GM21367 (cell line): ENCODE results near the gene PLEKHA1.
A peak's percentile ranks its signal among the peaks of the same experiment; 100 is the strongest.

Experiments used
- ATAC-seq: cut with Tn5 transposase; IDR thresholded peaks from one replicate; pipeline ENCODE4 v1.9.1; 2021; ENCODE audit not compliant: unreplicated experiment

The PLEKHA1 gene

DNA sequence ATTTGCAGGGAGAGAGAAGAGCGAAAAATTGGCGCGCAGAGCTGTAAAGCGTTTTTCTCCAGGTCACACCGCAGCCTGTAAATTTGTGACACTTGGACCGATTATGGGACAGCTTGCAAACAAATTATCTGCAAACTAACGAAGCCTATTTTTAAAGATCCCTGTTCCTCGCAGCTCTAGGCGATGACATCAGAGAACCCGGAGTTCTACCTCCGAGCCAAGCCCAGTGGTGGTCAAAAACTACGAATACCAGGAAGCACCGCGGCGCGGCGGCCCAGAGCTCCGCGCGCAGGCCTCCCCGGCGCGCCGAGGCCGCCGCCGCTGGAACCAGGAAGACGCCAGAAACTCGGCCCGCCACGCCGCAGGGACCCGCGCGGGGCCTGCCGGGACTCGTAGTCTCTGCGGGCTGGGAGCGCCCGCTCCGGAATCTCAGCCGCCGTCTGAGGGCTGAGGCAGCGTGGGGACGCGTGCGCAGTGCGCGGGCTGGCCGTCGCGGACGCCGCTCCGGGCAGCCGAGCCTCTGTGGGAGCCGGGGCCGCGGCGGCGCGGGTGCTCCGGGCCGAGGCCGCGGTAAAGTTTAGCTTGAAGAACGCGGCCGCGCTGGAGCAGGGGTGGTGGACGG is at the start of gene PLEKHA1:
Gene PLEKHA1, plus strand, starts transcription at position 472 of the 622 bp plus-strand sequence. CDS start 18,493 bp downstream, outside the sequence.
- peak; percentile 92 for ATAC-seq

DNA sequence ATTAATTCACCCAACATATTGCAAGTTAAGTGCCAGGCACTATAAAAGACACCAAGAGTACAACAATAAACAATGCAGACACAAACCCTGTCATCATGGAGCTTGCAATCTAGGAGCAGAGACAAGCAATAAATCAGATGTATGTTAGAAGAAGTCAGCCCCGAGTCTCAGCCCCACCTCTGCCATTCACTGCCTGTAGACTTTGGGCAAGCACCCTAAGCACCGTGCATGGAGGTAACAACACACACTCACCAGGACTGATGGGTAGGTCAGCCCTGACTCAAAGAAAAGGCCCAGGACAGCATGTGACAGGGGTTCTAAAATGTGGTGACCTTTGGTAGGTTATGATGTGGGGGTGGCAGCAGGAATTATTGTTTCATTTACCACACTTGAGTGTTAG is 49.3 kb upstream of the PLEKHA1 start:
- ATAC-seq = no peak

DNA sequence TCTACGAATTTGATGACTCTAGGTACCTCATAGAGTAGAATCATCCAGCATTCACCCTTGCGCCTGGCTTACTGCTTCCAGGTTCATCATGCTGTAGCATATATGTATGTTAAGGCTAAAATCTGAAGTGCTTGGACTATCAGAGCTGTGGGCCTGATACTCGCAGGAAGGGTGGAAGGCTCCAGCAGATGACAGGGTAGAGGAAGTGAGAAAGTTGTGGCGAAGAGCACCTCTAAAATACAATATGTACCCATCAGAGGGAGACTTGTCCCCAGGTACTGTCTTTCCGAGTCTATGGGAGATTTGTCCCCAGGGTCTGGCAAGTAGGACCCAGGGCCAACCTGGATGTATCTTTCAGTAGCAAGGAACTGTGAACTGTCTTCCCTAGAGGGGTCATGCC is 48.1 kb upstream of the PLEKHA1 start:
- ATAC-seq = no peak

DNA sequence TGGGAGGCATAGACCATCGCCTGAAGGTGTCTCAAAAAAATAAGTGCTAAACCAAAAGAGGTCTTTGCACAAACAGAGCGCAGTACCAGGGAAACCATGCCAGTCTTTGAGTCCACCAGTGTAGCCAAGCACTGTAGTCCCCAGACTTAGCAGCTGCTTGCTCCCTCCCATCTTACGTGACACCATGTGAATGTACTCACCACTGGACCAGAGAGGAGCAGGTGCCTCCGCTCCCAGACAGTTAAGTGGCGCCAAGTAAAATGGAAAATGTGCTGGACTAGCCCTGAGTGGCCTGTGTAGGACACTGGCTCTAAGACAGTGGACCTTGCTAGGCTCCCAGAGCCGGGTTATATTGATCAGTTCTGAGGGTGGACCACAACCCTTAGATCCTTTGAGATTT is 47.7 kb upstream of the PLEKHA1 start:
- no peak for ATAC-seq

DNA sequence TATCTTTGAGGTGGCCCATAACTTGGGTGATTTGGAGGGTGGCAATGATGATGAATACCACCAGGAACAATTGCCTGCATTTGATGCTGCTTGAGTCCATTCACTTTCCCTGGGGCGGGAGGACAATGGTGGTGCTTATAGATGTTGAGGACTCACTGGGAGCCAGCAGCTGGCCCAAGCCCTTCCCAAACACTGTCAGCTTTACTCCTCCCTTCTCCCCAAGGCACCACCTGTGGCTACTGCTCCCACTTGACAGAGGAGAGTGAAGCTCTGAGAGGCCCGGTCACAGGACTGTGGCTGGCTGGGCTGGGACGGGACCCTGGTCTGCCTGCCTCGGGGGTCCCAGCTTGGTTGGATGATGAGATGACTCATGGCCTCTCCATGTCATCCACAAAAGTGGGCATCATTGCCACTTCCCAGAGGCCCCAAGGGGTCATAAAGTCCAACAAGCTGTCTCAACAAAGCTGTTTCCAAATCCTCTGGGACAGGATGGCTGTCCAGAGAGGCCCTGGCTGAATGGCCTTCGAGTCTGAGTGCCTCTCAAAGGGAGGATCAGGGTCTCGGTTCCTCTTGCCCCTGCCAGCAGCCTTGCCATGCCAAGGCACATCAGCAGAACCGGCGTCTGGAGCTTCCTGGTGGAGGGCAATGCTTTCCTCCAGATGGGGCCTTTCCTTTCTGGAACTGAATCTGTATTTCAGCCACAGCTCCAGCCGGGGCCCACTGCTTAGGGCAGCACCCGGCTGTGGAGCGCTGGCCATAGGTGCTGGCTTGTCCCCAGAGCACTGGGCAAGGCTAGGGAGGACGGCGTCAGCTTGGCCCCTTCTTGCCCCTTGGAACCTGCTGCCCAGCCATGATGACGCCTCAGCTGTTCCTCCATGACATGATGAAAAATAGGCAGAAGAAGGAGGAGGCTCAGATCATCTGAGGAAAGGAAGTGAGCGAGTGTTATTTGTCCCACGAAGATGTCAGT is 47.0 kb upstream of the PLEKHA1 start:
- no peak for ATAC-seq

DNA sequence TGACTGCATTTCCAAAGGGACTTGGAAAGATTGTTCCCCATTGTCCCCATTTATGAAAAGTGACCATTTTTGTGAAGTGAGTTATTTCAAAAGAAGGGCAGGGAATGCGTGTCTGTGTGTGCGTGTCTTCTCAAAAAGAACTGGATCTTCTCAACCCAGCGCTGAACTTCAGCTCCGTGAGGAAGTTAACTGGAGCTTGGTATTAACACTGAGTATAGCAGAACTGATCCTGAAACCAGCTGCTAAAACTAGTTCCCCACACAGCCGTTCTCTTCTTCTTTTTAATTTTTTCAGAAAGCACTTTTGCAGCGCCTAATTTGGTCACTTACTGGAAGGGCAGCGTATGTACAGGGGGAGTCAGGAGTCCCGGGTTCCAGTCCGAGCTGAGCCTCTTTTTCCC is 45.8 kb upstream of the PLEKHA1 start:
- no peak for ATAC-seq

DNA sequence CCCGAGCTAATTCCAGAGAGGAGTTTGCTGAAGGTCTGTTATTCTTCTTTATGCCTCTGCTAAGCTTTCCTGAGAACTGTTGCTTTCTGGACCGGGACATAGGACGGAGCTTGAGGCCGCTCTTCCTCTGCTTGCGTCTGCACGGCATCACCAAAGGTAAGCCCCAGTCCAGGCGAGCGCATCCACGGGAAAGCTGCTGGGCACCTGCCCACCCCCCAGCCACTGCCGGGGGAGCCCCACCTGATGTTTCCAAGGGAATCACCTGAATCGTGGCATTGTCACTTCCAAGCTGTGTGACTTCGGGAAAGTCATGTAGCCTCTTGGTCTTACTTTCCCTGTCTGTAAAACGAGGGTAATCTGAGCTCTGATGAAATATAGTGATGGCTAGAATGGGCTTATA is 45.1 kb upstream of the PLEKHA1 start:
- ATAC-seq = no peak

DNA sequence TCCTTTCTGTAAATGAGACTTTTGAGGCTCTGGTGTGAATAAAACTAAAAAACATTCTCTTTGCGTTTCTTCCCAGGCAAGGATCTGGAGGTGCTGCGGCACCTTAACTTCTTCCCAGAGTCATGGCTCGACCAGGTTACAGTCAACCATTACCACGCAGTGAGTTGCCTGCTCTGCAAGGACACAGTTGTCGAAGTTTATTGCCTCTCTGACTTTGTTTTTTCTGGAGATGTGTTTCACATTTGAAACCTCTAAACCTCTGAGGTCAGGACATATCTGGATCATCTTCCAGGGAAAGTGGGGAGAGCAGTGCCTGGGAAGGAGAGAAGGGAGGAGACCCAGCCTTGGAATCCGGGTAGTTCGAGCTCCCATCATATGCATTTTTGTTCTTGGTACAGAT is 43.4 kb upstream of the PLEKHA1 start:
- ATAC-seq = no peak

DNA sequence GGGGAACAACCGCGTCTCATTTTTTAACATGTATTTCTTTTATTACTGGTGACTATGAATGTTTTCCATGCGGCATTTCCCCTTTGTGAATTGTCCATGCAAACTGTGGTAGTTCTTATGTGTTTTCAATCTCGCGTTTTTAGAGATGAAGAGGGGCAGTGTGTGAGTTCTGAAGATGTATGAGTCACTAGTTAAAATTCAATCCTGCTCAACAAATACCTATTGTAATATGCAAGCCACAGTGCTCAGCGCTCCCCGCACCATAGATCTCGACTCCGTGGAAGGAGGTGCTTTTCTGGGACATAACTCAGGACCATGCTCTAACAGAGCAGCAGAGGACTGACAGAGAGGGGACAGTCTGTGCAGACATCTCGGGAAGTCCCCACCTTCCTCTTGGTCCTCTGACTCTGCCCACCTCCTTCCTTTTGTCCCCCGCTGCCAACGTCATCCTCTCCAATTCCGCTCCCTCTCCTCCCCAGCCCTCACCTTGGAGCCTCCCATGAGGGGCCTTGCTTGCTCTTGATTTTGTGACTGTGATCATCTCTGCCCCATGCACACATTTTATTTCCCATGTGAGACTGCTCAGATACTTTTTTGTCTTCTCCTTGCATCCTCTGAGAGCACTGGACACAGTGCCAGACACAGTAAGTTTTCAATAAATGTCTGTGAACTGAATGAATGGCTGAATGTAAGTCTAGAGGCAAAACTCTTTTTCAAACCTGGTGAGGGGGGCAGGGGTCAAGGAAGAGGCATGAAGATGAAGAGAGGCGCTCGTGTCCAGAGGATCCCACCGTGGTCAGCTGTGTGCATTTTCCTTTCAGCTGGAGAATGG is 42.7 kb upstream of the PLEKHA1 start:
- ATAC-seq = no peak

DNA sequence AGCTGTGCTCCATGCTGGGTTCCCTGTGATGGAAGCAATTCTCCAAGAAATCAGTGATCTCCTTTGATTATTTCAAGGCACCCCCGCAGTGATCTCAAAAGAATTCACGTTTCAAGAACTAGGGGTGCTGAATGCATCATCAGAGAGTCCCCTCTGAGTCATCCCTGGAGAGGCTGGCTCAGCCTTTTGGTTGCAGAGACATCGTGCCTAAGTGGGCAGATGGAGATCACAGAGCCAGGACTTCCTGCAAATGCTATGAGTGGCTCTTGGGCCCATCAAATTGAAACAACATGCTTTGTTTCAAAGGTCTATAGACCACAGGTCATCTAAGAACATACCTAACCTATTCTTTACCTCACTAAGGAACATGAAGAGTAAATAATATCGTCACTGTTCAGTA is 41.5 kb upstream of the PLEKHA1 start:
- no peak for ATAC-seq

DNA sequence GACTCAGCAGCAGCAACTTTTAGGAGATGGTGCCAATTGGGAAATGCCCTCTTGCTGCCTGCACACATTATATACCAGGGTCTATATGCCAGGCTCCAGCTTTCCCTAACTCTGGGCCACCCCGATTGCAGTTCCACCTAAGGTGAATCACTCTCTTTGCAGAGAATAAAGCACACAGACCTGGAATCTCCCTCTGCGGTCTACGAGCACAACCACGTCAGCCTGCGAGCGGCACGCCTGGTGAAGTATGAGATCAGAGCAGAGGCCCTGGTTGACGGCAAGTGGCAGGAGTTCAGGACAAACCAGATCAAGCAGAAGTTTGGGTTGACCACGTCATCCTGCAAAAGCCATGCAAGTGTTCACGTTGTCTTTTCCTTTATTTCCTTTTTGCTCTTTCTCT is 38.2 kb upstream of the PLEKHA1 start:
- no peak for ATAC-seq

DNA sequence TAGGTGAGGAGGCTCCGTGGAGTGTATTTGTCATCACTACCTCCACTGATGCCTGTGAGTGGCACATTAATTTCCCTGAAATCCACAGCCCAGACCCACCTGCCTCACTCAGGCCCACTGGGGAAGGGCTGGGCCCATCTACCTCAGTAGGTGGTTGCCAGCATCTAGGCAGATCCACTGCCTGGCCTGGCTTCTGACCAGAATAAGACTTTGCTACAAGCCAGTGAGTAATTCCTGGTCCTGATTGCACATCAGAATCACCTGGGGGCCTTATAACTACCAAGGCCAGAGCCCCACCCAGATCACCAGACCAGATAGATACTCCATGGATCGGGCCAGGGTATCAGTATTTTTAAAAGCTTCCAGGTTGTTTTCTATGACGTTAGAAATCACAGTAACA is 37.5 kb upstream of the PLEKHA1 start:
- no peak for ATAC-seq

DNA sequence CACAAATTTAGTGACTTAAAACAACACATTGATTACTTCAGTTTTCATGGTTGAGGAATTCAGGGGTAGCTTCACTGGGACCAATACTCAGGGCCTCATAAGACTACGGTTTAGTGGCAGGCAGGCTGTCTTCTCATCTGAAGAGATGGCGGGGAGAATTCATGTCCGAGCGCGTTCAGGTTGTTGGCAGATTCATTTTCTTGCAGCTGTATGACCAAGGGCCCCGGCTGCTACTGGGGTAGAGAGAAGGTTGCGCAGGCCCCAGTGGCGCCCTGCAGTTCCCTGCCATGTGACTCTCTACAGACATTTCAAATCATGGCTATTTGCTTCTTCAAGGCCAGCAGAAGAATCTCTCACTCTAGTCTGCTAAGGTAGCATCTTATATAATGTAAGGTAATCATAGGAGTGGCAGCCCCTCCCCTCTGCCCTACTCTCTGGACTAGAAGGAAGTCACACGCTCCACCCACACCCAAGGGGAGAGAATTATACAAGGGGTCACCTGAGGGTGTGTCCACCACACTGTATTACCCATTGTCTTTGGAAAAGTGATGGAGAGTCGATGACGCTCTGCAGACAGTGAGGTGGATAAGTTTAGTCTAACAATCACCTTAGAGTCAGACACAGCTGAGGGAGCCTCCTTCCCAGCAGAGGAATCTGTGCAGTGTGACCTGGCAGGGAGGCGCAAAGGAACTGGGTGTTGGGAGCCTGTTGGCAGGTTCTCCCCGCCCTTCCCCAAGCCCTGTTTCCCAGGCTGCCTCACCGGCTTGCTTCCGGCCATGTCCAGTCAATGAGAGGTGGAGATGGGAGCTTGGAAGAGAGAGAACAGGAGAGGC is 35.7 kb upstream of the PLEKHA1 start:
- no peak for ATAC-seq

DNA sequence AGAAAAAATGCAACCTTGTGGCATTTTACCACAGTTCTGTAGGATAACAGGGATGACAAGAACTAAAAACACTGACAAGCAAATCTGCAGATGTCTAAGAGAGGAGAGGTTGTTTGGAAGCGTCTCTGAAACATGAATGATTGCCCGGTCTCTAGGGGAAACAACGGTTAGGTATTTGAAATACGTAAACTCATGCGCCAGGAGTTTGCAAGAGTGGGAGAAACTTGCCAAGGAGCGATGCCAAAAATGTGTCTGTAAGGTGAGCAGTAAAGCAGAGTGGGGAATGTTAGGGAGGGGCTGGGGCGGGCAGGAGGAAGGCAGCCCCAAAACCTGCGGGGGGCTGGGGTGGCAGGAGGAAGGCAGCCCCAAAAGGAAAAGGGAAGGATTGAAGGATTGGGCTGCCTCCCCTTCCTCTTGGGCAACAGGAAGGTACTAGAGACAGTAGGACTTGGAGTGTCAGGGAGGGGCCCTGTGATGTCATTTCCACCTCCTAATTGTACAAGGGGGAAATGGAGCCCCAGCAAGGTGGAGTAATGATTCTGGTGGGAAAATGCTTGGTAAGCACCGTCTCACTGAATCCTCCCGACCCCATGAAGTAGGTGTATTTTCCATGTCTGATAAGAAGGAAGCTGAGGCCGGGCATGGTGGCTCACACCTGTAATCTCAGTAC is 33.2 kb upstream of the PLEKHA1 start:
- ATAC-seq = no peak

DNA sequence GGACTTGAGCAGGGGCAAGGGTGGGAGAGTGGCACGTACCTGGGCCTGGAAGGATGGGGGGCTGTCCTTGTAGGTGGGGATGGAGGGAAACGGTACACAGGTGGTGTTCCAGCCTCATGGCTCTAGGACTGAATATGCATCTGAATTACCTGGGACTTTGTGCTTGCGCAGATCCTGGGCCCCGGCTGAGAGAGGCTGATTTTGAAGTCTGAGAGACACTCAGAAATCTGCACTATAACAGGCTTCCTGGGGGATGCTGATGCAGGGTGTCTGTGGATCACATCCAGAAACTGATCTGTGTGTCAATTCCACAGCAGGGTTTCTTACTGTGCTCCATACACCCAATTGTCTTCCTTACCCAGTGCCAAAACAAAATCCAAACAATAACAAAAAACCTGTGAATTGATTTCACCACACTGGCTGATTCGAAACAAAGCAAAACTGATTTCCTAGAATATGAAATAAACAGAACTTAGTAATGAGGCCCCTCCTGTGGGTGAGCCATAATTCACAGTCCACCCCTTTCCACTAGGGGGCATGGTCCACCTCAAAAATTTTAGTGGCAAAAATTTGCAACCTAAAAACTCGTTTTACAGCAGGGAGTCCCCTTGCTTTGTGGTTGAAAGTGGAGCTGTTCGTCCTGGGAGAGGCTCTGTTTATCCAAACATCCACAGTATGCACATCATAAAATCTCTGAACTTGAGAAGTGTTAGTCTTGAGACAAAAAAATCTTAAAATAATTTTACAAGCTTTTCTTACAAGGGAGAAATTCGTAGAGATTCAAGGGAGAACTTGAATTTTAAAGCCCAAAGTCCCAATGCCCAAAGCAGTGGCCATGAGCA is 32.0 kb upstream of the PLEKHA1 start:
- ATAC-seq = no peak

DNA sequence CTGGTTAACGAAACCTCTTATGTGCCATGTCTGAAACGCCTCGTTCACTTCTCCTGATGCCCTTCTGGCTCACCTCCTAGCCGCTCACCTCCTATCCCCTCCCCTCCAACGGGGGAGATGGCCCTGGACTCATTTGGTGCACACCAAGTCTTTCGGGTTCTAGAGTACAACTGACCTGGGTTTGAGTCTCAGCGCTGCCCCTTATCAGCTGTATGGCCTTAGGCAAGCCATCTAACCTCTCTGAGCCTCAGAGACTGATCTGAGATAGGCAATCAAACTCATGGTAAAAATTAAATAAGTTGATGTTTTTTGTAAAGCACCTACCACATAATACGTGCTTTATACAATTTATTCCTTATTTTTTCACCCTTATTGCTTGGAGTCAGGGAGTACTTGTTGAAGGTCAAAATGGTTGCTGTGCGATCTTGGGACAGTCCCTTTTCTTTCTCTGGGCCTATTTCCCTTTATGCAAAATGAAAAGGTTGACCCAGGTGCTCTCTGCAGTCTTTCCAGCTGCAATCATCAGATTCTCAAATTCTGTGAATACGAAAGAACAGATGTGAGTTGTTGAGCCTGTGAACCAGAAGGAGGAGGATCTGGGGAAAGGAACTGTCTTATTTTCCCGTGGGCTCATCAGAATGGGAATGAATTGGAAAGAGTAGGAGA is 31.2 kb upstream of the PLEKHA1 start:
- no peak for ATAC-seq

DNA sequence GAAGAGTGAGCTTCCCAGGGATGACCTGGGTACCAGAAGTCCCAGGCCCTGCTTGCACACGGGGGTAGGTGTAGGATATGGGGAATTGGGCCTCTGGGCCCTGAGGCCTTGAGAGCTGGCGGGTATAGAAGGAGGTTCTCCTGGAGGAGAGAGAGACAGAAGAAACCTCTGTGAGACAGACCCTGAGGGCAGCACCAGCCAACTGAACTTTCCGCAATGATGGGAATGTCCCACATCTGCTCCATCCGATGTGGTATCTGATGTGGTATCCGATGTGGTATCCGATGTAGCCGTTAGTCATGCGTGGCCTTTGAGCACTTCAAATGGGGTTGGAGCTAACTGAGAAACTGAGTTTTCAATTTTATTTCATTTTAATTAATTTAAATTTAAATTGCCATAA is 30.6 kb upstream of the PLEKHA1 start:
- ATAC-seq = no peak

DNA sequence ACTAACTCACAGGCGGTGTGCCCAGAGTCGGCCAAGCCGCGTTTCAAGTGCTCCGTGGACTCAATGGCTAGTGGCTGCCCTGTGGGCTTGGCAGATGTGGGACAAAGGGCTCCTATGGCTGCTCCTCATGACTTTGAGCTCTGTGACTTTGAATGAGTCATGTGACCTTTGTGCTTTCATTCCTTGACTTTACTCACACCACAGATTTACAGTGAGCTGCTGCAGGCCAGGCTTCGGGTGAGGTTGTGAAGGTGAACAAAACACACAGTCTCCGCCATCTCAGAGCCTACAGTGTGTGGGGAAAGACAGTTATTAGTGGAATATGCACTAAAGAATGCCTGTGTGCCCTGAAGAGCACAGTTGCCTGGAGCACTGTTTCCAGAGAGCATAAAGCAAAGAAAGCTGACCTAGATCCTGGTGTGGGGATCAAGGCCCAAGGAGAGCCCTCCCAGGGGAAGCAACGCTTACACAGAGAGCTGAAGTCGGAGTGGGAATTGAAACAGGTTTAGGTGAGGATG is 29.7 kb upstream of the PLEKHA1 start:
- ATAC-seq = no peak
